Right lobe of liver (tissue), 6 donors: ENCODE results near the gene IFIT5. TPM values are rescaled to one million over a fixed set of nuclear protein-coding genes. Genes with fewer than 3 reads are reported as not detected.
A peak's percentile ranks its signal among the peaks of the same experiment; 100 is the strongest.

Source experiments
- ATAC-seq, 4 donors: fragments of 200-7000 bp; cut with Tn5 transposase; one replicate each; pipeline ENCODE4 v1.9.1; 2020; ENCODE audit warnings: mild to moderate bottlenecking in 4 of 4, moderate library complexity in 4 of 4
- DNase-seq, 3 donors: peaks; one replicate each; pipeline ENCODE4 v3.0.0-alpha.2; 2020
- H3K27ac ChIP-seq, 3 donors: fragments of 200-600 bp; one replicate each; pipeline ENCODE4 v1.8.0; 2022
- H3K27me3 ChIP-seq, 2 donors: fragments of 200-600 bp; one replicate each; pipeline ENCODE4 v1.8.0; 2022
- H3K36me3 ChIP-seq, 4 donors: fragments of 200-600 bp; sonication (generic) in 1 of 4; one replicate each; pipeline versions ENCODE4 v1.5.1 to v1.8.0; 2017 to 2022; ENCODE audit warnings: control low read depth in 1 of 4
- H3K4me1 ChIP-seq, 4 donors: fragments of 200-600 bp; sonication (generic) in 1 of 4; one replicate each; pipeline versions ENCODE4 v1.5.1 to v1.8.0; 2017 to 2022; ENCODE audit warnings: control low read depth in 1 of 4
- H3K4me3 ChIP-seq, 3 donors: fragments of 200-600 bp; one replicate each; pipeline ENCODE4 v1.8.0; 2022
- H3K9me3 ChIP-seq, 4 donors: fragments of 200-600 bp; sonication (generic) in 1 of 4; one replicate each; pipeline versions ENCODE4 v1.5.1 to v1.8.0; 2017 to 2022; ENCODE audit warnings: control low read depth in 1 of 4
- CTCF ChIP-seq, 4 donors: fragments of 200-600 bp in 3 of 4; fragments of 450-650 bp in 1 of 4; IDR thresholded peaks; one replicate each; pipeline versions ENCODE4 v1.5.1 to v1.8.0; 2016 to 2022; ENCODE audit warnings: antibody characterized with exemption in 4 of 4, mild to moderate bottlenecking in 2 of 4
- POLR2A ChIP-seq: fragments of 450-650 bp; IDR thresholded peaks from one replicate; pipeline ENCODE4 v1.6.1; 2017; ENCODE audit warnings: antibody characterized with exemption, mild to moderate bottlenecking
- WGBS: methylation state at CpG from one replicate; pipeline ENCODE4 v1.1.6; 2018; ENCODE audit warnings: low coverage, low lambda C conversion rate; ENCODE audit not compliant: insufficient coverage; ENCODE audit errors: missing lambda C conversion rate; 5-methylcytosine and 5-hydroxymethylcytosine counted together
- intact Hi-C, 2 donors: fragments of 100-400 bp; cut with DNase I; formaldehyde crosslinking; loops; one replicate each; pipeline versions ENCODE4 v1.11.2 to v1.14.1; 2022
- total RNA-seq, 6 experiments: library from RNA; depleted of rRNA in 2 of 6; stranded (reverse); fragments of >200 nt in 2 of 6; fragmentation: NEBNext Ultra II Directional in 3 of 6; extraction: Animal tissue kit (Norgen Biotek cat#: 25700) in 3 of 6; gene quantifications; one replicate each; pipeline versions ENCODE4 v1.1.0 to v1.2.4, GENCODE V29; 2016 to 2023
- donor health status: DM: no; HTN: yes; CAD: no.
- donor health status: DM: no; HTN: no; CAD: no.
- donor health status: DM: no; HTN: no; CAD: no.
- donor health status: DM: no; HTN: yes; CAD: no.
- donor health status: DM: no; HTN: yes; CAD: no.

The IFIT5 gene
- total RNA-seq, 6 experiments from 2014 or later: 4.4 to 11.2 (median 8.3) TPM

DNA sequence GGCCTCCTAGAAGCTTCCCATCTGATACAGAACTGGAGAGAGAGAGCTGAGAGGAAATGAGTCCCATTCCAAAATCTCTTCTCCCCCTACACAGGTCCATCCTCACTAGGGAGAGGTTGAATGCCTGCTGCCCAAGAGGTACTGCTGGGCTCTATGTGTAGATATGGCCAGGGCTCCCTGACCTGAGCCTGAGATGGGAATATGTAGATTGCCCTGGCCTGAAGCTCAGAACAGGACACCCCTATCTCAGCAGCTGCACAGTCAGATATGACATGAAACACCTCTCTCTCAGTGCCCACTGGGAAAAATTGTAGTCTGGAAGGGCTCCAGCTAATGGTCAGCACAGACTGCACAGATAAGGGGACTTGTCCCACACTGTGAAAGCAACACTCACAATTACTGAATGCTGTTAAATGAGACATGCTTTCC lies 39.6 kb upstream of the IFIT5 start:
- intact Hi-C loops: no loop called here
- H3K36me3 ChIP-seq: no peaks in the 10 kb centered on the region
- H3K9me3 ChIP-seq: no peaks in the 10 kb centered on the region
- H3K4me3 ChIP-seq: no peak overlapping the region
- peak overlapping the region; percentile 66 to 97 (median 89) for H3K27ac ChIP-seq
- H3K27me3 ChIP-seq: no peaks in the 10 kb centered on the region
- TF ChIP-seq CTCF (IDR thresholded peaks at IDR 0.05) (no peak), POLR2A (no peak)
- DNase-seq (no peak), ATAC-seq (peak; percentile 18 to 46 (median 24))
- peaks cover 0 to 39% (median 11%) of the 10 kb centered on the region in 4 donors for H3K4me1 ChIP-seq

GRCh38 chr10:89377705-89378637 lies 36.4 kb upstream of the IFIT5 start, which contains the start of gene IFIT1B:
Gene IFIT1B (plus strand): TSS chr10:89378056. CDS start chr10:89378136, 80 bp downstream.
- no peak for ATAC-seq
- H3K36me3 ChIP-seq: no peaks in the 10 kb centered on the region
- H3K27ac ChIP-seq: no peak within 1 kb of the TSS
- H3K4me1 ChIP-seq: peaks cover 0 to 26% (median 11%) of the 10 kb centered on the region in 4 donors
- no peaks in the 10 kb centered on the region for H3K27me3 ChIP-seq
- H3K4me3 ChIP-seq: no peak within 1 kb of the TSS
- TF ChIP-seq POLR2A (no peak), CTCF (IDR thresholded peaks at IDR 0.05) (no peak)
- DNase-seq: no peak
- intact Hi-C loops: no loop called here
- WGBS: 86% methylated on average over 5 of the region's 5 CpGs
- no peaks in the 10 kb centered on the region for H3K9me3 ChIP-seq

GRCh38 chr10:89379103-89379502 lies 35.3 kb upstream of the IFIT5 start:
- intact Hi-C loops: no loop called here

DNA sequence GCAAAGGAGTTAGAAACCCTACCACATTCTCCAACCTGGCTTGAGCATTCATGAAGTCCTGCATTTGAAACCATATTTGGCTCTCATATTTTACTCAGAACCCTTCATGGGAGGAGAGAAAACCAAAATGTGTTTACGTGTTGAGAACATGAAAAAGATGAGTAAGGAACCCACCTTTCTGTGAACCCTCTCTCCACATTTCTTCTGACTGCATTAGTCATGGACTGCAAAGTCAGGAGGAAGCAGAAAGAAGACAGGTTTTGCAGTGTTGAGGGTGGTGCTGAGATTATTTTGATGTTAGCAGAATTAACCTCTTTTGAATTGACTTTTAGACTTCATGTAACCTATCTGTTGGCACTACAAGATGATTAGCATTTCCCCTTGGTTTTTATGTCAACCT lies 31.6 kb upstream of the IFIT5 start:
- TF ChIP-seq POLR2A (no peak), CTCF (IDR thresholded peaks at IDR 0.05) (no peak)
- Histone ChIP-seq H3K36me3 (no peaks in the 10 kb centered on the region), H3K4me3 (no peak overlapping the region), H3K9me3 (no peaks in the 10 kb centered on the region), H3K27me3 (no peaks in the 10 kb centered on the region), H3K4me1 (no peaks in the 10 kb centered on the region), H3K27ac (no peak overlapping the region)
- 75% methylated on average over 1 of the region's 1 CpG for WGBS
- DNase-seq: no peak
- intact Hi-C loops: no loop called here
- ATAC-seq: no peak

More at GRCh38 chr10:89379103-89379502, 35.3 kb upstream of the IFIT5 start:
- ATAC-seq: no peak
- Histone ChIP-seq H3K9me3 (no peaks in the 10 kb centered on the region), H3K4me3 (no peak overlapping the region), H3K27ac (no peak overlapping the region), H3K36me3 (no peaks in the 10 kb centered on the region), H3K27me3 (no peaks in the 10 kb centered on the region), H3K4me1 (peaks cover 0 to 16% (median 8%) of the 10 kb centered on the region in 4 donors)
- no peak for TF ChIP-seq CTCF (IDR thresholded peaks at IDR 0.05)
- no peak for TF ChIP-seq POLR2A
- no peak for DNase-seq
